A204.1 (cell line): ENCODE results near the gene LBR.

Experiments used
- FAIRE-seq: peaks from 2 replicates; lab custom pipeline; 2012; peaks lifted over from hg19 to GRCh38; lab: Jason Lieb, UNC

The LBR gene

DNA sequence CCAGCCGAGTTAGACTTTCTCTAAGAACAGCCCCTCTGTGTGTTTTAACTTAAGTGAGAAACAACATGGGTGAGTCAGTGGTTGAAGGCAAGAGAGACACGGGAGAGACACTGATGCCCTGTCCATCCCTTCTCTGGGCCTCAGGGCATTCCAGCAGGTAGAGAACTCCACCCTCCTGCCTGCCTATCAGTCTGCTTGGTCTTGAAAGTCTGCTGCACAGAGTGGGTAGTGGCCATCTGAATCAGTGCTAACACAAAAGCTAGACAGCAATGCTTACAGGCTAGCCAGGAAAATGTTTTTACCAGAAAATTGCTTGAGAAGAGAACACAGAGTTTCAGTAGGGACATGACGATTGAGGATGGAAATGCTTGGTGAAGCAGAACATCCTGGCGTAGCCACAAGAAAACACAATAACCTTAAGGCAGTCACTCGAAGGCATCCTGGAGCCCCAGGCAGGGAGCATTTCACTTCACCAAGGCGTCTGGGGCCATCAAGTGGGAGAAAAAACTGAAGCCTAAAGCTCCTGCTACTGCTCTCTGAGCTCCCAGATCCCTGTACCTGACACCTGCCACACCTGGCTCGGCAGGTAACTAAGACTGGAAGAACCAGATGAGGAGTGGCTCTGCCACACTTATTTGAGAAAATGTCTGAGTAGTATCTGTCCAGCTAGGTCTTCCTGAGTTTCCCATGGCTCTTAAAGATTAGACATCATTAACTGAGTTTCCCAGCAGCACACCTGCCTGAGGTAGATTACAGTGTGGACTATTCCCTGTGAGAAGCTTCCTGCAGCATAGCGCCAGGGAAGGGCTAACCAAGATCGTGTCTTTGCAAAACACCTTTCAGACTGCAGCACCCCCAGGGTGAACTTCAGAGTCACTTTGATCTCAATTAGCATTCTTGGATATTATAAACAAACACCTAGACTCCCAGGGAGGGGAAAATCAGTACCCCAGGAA lies 18.1 kb upstream of the LBR start:
- no peak for FAIRE-seq

DNA sequence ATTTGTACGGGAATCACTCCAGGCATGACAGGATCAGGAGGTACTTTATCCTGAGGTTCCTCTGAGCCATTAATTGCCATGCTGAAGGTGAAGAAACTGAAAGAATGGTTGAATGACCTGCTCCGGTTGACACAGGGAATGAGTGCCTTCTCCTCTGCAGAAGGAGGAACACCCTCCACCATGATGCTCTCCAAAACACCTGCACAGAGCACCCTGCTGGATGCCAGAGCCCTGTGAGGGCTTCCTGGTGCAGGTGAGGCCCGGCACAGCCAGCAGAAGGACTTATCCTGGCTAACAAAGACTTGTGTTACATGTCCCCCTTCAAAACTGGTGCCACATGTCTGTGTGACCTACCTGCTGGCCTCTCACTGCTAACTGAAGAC lies 14.3 kb upstream of the LBR start:
- FAIRE-seq: no peak

DNA sequence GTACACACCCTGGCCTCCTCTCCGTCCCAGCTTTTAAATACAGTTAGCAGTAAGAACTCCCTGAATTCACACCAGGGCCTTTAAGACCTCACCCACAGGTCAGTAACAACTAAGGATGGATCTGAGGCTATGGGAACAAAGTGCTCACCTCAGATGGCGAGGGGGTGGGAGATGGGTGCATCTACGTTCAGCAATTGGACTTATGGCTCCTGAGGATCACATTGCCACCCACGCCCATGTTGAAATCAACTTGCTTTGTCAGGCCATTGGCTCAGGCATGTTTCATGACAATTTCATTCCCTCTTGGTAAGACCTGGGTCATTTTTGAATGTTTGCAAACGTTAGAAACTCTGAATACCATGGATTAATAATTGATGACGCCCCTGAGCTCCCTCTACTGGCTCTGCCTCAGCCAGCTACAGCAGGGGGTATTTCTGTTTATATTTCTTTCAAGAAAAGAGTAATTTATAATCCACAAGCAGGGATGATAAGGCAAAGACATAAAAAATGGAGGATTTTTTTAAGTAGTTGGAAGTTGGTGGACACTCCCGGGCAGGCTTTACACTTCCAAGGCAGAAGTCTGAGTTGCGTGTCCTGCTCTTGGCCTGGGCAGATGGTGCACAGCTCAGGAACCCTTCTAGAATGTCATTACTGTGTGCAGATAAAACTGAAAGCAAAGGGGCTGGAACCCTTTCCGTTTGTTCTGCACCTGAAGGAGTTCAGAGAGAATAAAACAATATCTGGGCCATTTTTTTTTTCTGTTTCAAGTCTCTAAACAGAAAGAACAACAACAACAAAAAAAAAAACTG lies 13.7 kb upstream of the LBR start:
- no peak for FAIRE-seq

DNA sequence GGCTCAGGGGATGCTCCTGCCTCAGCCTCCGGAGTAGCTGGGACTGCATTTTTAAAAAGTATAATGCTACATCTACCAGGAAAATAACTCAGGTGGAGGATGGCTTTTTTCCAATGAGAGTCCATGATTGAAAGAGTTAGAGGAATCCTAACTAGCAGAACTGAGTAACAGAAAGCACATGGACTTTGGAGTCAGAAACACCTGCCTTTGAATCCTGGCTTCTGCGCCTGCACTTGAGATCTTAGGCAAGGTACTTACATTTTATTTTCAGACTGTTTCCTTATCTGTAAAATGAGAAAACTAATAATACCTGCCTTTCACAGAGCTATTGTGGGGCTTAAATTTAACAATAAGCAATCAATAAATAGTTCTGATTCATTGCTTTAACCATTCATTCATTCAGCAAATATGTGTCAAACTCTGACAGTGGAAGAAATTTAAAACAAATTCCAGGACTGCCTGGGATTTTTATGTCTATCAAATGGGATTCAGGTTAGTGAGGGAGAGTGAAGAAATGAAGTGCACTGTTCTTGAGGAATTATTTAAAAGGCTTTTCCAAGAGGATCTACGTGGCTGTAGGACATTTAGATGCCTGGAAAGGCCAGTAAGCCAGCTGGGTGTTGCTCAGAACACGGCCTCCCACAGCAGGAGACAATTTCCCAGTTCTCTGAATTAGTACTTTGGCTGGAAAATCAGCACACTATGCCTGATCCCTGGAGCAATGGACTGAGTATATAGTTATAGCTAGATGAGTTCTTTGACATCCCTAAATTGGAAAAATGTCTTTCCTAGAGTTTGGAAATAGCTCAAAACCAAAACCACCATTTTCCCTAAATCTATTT lies 12.8 kb upstream of the LBR start:
- no peak for FAIRE-seq

DNA sequence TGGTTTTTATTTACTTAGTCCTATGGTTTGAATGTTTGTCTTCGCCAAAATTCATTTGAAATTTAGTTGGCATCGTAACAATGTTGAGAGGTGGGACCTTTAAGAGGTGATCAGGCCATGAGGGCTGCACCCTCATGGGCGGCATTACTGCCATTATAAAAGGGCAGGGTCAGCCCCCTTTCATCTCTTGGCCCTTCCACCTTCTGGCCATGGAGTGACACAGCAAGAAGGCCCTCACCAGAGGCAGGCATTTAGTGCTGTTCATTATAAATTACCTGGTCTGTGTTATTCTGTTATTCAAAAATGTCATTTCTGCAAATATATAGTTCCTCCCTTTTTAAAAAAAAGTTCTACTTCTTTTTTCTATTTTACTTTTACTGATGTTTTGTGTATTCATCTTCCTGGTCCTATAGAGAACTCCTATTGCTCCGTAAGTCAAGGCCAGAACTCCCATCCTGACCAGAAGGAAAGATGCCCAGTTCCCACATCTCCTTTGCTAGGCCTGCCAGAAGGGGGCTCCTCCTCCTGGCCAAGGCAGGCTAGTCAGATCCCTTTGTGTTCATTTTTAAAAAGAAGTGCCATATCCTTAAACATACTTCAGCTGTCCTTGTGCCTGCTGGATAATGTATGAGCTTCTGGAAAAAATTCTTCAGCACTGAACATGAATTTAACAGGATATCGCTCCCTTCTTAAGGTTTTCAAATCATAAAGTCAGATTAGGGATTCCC lies 10.0 kb upstream of the LBR start:
- no peak for FAIRE-seq

DNA sequence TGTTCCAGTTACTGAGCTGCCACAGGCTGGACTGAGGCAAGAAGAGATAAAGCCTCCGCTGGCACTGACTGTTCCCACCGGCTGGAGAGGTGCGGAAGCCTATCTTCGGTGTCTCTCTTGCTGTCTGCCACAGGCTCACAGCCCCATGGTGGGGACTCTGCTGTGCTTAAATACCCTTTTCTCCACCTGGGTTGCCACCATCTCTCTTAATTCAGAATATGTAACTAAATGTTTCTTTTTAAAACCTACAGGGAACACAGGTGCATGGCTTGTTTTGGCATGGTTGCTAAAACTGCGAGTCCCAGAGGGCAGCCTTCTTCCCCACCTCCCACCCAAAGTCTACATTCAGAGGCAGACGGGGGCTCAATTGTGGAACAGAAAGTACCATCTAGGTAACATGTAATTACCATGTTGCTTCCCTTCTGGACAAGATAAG lies 8.1 kb upstream of the LBR start:
- no peak for FAIRE-seq

DNA sequence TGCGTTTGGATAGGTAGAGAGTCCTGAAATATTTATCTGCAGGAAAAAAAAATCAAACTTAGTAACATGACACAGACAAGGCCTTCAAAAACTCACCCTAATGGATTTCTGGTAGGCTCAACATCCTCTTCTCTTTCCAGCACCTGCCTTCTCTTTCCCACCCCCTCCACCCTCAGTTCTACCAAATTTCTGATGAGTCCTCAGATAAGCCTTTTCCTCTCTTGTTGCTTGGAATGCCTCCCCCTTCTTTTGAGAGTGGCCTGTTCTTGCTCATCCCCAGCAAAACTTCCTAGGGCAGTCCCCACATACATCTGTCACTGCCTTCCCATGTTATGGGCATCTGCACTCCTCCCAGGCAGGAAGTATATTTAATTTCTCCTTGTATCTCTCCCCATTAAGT lies 7.6 kb upstream of the LBR start:
- no peak for FAIRE-seq

DNA sequence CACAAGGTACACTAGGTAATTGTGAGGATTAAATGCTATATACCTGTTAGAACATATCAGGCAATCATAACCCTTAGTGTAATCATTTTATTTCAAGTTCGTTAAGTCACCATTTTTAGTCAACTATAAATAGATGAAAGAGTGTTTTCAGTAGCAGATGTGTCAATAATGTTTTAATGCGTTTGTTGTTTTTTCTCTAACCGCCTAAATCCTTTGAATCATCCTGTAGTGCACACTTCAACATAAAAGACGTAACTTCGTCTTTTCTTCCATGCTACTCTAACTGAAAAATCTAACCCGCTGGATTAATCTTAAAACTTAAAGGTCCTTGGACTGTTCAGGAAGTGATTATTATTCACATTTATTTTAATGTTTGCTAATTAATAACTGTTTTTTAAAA lies 7.2 kb upstream of the LBR start:
- no peak for FAIRE-seq

DNA sequence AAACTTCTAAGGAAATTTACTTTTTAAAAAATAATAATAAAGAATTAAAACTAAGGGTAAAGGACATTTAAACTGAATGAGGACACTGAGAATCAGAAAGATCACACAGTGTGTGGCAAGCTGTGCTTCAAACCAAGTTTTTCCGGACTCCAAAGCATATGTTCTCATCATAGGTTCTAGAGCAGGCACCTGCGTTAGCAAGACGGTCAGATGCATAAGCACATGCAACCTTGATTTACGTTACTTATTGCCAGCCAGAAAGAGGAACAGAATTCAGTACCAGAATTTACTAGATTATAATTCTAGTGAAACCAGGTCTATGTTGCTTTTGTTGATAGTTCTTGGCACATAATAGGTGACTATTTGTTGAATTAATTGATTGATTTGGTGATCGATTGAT lies 6.2 kb upstream of the LBR start:
- no peak for FAIRE-seq

DNA sequence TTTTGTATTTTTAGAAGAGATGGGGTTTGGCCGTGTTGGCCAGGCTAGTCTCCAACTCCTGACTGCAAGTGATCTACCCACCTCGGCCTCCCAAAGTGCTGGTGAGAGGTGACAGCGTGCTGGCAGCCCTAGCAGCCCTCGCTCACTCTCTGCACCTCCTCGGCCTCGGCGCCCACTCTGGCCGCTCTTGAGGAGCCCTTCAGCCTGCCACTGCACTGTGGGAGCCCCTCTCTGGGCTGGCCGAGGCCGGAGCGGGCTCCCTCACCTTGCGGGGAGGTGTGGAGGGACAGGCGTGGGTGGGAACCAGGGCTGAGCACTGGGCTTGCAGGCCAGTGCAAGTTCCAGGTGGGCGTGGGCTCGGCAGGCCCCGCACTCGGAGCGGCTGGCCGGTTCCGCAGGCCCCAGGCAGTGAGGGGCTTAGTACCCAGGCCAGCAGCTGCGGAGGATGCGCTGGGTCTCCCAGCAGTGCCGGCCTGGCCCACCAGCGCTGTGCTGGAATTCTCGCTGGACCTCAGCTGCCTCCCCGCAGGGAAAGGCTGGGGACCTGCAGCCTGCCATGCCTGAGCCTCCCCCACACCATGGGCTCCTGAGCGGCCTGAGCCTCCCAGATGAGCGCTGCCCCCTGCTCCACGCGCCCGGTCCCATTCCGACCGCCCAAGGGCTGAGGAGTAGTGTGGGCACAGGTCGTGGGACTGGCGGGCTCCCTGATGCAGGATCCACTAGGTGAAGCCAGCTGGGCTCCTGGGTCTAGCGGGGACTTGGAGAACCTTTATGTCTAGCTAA lies 3.4 kb upstream of the LBR start:
- no peak for FAIRE-seq

DNA sequence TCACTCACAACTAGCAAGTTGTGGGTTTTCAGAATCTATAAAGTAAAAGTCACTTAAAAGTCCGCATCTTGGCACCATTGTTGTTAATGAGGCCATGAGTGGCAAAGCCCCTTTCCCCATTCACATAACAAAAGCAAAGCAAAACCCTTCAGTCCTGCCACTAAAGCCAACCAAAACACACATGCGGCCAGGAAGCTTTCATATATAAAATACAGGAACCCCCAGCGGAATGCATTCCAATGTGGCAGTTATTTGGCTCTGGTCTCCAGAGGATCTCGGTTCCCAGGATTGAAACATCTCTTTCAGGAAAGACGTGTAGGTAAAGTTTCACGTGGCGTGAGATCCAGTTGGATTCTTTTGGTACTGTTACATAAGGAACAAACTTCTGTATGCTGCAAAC lies 2.5 kb upstream of the LBR start:
- no peak for FAIRE-seq

DNA sequence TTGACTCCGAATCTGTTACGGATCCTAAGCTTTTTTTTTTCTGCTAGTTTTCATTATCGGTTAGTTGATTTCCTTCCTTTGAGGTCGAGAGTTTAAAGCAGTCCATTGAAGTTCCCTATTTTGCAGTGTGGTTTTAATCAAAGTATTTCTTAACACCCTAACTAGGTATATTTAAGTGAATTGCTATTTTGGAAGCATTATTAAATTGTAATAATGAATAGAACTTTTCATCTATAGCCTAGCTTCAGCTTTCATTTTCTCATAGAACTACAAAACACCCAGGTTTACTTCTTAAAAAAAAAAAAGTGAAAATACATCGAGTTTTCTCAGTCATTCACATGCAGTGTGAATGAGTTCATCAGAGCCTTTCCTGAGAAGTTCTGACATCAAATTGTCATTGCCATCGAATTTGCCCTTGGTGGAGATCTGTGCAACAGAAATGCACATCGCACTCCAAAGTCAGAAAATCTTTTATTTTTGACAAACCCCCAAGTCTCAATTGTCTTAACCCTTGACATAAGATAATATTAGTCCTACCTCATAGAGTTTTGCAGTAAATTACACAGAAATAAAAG lies 1.1 kb upstream of the LBR start:
- FAIRE-seq: no peak

DNA sequence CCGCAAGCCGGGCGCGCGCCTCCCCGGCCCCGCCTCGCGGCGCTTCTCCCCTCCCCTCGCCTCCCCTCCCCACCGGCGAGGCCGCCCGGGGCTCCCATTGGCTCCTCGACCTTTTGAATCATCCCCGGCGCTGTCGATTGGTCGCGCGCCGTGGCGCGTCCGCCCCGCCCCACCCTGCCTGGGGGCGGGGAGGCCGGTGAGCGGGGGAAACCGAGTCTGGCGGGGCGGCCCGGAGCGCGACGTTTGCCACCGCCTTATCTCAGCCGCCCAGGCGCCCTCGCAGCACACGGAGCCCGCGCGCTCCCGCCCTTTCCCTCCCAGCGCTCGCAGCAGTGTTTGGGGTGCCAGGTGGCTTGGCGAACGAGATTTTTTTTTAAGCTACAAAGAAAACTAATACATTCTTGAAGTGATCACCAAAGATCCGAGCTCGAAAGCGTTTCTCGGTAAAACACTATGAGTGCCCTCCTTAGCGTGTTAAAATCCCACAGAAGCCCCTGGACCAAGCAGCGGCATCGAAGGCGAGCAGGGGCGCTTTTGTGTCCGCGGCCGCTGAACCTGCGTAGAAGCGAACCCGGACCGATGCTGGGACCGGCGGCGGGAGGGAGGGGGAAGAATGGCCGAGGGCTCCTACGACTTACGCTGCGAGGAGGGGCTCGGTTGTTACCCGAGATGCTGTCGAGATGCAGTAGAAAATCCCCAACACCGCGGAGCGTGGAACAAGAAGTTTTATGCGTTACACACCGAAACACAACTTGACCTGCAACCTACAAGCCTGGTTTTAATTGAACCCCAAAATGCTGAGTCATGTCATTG lies 436 bp upstream of the LBR start:
- no peak for FAIRE-seq

DNA sequence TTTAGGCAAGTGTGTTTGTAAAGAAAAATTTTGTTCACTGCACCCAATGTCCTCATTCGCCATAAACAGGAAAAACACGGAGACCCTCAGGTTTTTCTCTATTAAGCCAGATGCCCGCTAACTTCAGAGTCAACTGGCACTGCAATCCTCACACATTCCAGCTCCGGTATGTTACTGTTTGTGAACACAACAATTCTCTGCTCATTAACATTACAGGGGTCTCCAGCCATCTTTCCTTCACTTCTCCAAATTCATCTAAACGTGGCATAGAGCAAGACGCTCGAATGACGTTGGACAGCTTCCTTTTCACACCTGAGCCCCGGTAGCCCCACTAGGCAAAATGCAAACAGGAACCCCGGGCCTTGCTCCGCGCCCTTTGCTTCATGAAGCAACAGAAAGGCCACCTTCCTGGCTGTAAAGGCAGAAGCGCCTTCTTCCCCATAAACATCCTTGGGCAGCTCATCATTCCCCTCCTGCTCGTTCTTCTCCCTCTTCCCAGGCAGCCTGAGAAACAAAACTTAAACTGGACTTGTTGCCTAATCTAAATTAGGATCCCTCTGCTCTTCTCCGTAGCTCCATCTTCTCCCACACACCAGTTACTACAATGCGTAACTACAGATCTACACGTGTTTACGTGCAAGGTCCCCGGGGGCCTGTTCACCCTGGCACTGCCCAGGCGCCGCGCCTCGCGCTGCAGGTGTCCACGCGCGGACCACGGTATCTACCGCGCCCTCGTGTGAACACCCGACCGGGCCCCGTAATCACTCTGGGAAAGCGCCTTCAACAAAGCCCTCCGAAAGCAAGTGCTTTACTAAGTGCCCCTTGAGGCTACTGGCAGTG lies 1.2 kb downstream of the LBR start:
- no peak for FAIRE-seq

DNA sequence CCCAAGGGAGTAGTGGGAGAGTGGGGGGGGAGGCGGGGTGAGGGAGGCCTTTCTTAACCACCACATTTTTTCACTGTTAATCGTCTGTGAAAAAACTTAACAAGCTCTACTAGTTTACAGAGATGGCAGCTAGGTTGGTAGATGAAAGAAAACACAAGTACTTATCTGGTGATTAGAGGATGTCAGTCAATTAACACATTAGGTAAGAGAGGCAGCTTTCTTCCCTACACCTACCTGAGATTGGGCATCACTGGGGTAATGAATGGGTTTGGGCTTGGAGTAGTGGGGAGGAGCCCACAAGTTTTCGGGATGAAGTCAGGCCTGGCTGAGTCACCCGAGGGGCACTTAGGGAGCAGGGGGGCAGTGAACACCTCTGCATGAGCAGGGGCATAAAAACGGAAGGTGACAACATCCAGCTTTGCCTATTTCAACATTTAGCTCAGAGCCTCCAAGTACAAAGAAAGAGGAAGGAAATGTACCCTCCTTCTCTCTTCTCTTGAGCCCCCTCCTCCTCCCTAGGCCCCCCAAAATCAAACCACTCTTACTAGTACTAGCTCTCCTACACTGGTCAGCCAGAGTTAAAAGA lies 2.5 kb downstream of the LBR start:
- no peak for FAIRE-seq

DNA sequence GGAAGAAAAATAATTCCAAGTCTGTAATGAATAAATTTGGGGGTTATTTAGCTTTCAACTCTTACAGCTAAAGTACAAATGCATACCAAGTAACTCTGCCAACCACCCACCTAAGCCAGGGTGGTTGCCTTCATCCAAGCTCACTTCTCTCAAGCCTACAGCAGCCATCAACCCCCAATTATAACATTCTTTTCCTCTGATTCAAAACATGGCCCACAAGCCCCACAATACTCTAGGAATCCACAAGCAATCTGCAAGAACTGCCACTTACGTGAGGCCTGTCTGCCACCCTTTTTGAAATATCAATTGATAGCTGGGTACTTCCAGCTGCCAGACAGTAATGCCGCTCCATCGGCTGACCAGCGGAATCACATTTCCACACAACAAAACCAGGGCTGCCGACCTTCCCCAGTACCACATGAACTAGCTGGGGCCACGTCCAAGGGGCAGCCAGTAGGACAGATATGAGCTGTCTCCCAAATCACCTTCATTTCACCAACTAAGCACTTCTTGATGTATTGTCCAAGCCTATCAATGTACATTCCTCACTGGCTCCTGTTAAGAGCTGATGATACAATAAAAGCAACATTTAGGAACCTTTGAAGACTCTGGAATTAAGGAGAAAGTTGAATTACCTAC lies 3.2 kb downstream of the LBR start:
- no peak for FAIRE-seq

DNA sequence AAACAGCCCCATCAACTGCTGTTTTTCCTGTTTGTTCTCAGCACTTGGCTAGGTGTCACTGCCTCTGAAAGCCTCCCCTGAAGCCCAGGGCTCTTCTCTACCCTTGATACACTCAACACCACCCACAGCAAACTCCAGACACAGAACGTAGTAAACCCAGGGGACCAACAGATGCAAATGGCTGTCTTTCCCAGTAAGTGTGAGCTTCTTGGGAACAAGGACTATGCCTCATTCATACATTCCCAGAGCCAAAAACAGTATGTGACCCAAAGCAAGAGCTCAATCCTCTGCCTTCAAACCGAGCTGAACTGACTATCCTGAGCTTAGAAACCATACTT lies 4.4 kb downstream of the LBR start:
- FAIRE-seq: no peak
